GM21528 (cell line): ENCODE results near the gene GARNL3.

Source experiments
- ATAC-seq: cut with Tn5 transposase; IDR thresholded peaks from one replicate; pipeline ENCODE4 v1.9.1; 2021; ENCODE audit warnings: mild to moderate bottlenecking, moderate library complexity; ENCODE audit not compliant: unreplicated experiment, low FRiP score

GARNL3 gene

DNA sequence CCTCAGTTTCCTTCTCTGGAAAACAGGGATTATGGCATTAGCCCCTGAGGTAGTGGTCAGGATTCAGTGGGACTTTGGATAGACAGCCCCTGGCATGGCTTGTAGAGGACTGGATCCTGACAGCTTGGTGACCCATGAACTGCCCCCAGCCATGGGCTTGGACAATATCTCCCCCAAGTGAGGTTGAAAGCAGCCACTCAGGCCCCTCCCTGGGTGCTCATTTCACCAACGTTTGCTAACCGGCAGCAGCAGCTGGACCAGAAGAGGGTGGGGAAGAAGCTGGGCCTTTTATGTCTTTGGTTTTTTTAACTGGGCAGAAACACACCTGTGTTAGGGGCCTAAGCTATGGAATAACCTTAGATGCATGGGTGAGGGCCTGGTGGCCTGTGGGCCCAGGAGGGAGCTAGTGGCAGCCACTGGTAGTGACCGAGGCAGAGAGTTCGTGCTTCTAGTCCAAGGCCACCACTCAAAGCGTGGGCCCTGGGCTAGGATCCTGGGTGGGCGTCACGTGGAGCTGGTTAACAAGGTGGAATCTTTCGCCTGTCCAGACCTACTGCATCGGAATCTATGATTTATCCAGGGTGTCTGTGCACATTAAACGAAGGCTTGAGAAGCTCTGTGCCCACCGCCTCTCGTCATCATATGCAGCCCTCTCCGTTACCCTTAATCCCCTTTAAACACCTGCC is 134.3 kb downstream of the GARNL3 start:
- no peak for ATAC-seq

DNA sequence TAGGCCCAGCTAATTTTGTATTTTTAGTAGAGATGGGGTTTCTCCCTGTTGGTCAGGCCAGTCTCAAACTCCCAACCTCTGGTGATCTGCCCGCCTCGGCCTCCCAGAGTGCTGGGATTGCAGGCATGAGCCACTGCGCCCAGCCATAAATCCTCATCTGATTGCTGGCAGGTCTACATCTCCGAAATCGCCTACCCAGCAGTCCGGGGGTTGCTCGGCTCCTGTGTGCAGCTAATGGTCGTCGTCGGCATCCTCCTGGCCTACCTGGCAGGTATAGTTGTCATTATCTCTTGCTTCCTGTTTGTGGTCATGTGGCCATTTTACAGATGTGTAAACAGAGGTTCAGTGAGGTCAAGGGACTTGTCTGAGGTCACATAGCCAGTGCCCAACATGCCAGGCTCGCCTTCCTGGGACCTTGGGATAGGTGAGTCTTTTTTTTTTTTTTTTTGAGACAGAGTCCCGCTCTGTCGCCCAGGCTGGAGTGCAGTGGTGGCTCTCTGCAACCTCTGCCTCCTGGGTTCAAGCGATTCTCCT is 135.2 kb downstream of the GARNL3 start:
- no peak for ATAC-seq

DNA sequence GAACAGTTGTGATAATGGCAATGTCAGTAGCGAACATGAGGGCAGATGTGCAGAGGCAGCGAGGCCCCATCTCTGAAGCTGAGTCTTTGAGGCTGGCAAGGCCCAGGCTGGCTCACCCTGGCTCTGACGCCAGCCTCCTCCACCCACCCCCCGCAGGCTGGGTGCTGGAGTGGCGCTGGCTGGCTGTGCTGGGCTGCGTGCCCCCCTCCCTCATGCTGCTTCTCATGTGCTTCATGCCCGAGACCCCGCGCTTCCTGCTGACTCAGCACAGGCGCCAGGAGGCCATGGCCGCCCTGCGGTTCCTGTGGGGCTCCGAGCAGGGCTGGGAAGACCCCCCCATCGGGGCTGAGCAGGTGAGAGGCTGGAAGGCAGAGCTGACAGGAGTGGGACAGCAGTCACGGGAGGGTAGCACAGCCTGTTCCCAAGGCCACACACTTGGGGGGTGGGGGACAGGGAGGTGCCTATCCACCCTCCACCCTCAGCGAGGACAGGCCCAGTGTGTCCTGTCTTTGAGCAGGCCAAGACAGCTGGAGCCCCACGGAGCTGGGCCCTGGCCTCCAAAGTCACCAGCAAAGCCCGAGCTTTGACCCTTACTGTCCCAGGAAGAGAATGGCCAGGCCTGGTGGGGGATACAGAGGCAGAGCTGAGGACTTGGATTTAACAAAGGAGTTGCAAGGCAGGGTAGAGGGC is 138.0 kb downstream of the GARNL3 start:
- ATAC-seq, result no peak

DNA sequence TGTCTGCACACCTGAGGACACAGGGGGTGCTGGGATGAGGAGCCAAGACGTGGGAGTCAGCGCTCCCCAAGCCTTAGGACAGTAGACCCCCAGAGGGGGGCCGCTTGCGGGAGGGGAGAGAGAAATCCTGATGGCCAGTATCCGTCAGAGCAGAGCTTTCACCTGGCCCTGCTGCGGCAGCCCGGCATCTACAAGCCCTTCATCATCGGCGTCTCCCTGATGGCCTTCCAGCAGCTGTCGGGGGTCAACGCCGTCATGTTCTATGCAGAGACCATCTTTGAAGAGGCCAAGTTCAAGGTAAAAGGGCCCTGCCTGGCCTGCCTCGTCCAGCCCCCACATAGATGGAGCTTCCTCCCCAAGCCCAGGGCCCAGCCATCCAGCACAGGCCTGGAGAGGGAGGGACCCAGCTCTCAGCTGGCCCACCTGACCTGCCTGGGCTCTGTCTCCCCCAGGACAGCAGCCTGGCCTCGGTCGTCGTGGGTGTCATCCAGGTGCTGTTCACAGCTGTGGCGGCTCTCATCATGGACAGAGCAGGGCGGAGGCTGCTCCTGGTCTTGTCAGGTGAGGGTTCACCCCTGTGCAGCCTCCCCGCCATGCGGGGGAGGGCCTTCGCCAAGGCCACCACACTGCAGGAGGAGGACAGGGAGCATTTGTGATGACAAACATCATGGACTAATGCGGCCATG is 139.1 kb downstream of the GARNL3 start:
- ATAC-seq, result no peak

DNA sequence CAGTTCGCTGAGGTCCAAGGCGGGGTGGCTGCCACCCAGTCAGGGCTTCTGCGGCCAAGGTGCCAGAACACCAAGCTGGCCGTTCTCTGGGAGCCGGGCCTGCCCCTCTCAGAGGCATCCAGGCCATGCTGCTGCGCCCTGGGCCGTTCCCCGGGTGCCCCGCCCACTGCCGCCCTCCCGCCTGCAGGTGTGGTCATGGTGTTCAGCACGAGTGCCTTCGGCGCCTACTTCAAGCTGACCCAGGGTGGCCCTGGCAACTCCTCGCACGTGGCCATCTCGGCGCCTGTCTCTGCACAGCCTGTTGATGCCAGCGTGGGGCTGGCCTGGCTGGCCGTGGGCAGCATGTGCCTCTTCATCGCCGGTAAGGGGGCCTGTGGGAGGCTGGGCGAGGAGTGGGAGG is 140.1 kb downstream of the GARNL3 start:
- no peak for ATAC-seq

DNA sequence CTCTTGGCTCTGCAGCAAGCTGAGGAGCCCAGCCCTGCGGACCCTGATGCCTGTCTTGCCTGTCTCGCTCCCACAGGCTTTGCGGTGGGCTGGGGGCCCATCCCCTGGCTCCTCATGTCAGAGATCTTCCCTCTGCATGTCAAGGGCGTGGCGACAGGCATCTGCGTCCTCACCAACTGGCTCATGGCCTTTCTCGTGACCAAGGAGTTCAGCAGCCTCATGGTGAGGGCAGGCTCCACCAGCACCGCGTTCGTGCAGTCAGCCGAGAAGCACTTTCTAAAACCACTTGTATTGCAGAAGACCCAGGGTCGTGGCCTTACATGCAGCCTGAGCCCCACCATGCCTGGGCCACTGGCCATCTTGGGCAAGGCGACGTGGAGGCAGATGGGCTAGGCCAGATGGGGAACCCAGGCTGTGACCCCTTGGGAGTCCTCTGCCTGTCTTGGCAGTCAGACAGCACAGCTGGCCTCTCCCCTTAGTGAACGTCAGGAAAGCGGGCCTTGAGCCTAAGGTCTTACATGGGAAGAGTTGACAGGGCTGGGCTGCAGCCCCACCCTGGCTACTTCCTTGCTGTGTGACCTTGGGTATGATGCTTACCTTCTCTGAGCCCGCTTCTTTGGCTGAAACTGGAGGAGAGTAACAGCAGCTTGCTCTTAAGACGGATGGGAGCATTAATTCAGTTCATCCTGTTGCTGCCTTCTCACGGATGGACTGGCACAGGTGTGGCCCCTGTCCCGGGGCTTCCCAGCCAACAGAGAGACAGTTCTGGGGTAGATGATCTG is 141.0 kb downstream of the GARNL3 start:
- no peak for ATAC-seq

DNA sequence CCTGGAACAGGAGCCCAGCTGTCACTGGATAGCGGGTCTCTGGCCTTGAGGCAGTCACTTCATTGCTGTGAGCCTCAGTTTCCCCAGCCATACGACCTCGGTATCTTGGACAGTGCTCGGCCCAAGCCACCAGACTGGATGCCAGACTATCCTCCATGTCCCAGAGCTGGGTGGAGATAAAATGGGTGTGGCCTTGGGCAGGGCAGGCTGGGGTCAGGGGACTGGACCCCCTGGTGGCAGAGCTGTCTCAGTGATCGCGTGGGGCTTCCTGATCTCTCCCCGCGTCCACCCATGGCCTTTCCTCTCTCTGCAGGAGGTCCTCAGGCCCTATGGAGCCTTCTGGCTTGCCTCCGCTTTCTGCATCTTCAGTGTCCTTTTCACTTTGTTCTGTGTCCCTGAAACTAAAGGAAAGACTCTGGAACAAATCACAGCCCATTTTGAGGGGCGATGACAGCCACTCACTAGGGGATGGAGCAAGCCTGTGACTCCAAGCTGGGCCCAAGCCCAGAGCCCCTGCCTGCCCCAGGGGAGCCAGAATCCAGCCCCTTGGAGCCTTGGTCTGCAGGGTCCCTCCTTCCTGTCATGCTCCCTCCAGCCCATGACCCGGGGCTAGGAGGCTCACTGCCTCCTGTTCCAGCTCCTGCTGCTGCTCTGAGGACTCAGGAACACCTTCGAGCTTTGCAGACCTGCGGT is 142.4 kb downstream of the GARNL3 start:
- no peak for ATAC-seq

DNA sequence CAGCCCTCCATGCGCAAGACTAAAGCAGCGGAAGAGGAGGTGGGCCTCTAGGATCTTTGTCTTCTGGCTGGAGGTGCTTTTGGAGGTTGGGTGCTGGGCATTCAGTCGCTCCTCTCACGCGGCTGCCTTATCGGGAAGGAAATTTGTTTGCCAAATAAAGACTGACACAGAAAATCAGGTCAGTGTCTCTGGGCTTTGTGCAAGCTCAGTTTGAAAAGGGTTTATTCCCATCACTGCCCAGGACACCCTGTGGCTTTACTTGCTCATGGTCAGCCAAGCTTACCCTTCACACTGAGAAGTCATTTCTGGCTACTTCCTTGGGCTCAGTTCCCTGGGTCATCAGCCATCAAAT is 142.9 kb downstream of the GARNL3 start:
- ATAC-seq, result no peak

DNA sequence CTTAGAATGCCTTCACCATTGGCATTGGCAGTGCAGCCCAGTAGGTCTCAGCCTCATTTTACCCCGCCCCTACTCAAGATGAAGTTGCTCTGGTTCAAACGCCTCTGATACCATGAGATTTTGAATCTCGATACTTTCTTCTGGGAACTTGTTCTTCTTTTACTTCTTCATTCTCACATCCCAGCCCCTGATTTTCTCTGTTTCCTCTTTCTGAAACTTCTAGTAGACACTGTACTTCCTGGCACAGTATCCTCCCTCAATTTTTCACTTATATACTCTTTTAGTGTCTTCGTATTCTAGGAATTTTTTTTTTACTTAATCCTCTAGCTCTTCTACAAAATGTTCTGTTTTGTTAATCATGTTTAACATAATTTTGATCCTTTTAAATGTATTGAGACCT is 146.5 kb downstream of the GARNL3 start:
- no peak for ATAC-seq

DNA sequence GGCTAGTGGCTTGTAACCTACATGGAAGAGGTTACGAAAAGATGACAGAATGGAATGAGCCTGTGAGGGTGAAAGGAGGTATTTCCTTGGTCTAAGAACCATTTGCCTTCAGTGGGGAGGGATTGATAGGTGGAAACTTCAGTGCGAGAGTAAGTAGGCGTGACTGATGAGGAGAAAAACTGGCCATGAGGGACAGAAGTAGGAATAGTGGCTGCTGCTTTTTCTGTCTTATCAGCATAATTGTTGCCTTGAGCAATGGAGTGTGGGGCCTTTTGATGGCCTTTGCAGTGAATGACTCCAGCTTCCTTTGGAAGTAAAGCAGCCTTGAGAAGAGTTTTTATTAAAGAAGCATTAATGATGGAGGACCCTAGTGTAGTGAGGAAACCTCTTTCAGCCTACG is 150.6 kb downstream of the GARNL3 start:
- no peak for ATAC-seq

DNA sequence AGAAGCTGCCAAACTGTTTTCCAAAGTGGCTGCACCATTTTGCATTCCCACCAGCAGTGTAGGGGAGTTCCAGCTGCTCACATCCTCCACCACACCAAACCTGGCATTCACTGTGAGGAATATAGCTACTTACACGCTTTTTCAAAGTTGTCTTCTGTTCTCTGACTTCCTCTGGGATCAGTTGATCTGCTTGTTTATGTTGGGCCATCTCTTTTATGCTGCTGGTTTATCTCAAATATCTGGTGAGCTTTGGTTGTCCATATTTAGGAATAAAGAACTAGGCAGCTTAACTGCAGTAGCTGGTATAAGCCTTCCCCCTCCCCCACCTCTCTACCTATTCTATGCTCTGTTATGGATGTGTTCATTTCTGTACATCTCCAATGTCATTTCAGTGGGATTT is 151.1 kb downstream of the GARNL3 start:
- no peak for ATAC-seq

DNA sequence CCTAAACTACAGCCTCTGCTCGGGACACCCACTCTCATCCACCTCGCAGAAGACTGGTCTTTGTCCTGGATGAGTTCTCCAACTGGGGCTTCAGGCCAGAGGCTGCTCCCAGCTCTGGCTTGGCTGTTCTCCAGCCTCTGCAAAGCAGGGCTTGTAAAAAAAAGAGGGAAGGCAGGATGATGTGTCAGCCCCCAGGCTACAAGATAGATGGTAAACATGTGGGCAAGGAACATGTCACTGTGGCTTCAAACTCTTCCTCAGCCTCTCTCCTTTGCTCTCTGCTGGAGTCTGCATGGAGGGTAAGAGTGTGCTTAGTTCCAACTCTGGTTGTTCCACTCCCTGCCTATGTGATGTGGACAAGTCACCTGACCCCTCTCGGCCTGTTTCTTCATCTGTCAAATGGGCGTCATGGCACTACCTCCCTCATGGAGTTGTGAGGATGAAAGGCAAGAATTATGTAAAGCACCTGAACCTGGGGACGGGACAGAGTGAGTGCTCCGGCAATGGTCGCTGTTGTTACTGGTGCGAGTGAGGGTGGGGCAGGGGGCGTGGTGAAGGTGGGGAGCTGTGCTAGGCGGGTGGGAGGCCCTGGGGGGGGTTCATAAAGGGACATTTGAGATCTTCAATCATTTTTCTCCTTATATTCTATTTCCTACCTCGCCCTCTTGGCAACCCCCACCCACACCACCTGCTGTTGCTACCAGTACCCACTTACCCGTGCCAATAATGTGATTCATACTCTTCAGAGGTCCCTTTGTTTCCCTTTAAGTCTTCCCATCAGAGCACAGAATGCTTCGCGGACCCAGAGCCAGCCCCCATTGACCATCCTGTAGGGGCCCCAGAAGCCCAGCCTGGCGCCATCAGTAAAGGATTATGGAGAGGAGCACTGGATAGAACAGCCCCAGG is 152.8 kb downstream of the GARNL3 start:
- ATAC-seq, result no peak

DNA sequence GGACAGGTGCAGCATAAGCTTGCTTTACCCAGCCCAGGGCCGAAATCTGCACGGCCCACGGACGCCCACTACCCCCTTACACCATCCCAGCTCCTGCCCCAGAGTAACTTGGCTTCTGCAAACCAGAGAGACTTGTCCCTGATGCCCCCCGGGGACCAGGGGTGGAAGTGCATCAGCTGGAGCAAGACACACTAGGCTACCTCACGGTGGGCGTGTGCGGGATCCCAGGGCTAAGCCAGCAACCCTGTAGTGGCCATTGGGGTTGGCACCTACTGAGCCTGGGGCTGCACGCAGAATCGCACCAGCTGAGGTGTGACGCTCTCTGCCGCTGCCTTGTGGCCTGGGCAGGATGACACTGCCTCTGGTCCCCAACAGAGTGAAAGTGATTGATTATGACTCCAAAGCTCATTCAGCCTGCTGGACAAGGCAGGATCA is 153.5 kb downstream of the GARNL3 start:
- no peak for ATAC-seq

DNA sequence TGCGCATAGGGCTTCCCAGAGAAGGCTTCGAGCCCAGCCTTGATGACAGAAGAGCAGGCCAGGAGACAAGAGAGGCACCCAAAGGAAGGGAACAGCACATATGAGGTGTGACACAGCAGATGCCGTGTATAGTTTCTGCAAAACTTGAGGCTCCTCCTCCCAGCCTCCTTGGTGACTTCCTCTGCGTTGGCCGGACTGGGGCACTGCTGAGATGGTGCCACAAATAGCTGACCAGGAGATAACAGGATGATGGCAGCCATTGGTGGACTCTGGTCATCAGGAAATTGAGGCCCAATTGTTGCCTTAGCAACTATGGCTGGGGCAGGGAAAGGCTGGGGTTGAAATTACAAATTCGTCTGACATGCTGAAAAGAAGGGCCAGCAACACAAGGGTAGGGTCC is 154.8 kb downstream of the GARNL3 start:
- ATAC-seq, result no peak

DNA sequence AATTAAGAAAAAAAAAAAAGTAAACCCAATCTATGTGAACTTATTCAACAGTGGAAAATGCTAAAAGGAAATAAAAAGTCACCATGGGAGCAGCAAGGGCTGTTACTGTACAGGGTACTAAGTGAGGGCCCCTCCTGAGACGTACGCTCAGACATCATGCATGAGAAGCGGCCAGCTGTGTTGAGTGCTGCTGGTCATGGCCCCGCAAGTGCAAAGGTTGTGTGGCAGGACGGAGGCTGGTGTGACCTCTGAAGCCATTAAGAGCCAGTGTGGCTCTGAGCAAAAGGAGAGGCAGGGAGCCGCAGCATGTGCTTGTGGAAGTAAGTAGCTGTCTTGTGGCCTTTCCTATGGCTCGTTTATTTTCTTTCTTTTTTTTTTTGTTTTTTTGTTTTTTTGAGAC is 156.5 kb downstream of the GARNL3 start:
- ATAC-seq, result no peak

DNA sequence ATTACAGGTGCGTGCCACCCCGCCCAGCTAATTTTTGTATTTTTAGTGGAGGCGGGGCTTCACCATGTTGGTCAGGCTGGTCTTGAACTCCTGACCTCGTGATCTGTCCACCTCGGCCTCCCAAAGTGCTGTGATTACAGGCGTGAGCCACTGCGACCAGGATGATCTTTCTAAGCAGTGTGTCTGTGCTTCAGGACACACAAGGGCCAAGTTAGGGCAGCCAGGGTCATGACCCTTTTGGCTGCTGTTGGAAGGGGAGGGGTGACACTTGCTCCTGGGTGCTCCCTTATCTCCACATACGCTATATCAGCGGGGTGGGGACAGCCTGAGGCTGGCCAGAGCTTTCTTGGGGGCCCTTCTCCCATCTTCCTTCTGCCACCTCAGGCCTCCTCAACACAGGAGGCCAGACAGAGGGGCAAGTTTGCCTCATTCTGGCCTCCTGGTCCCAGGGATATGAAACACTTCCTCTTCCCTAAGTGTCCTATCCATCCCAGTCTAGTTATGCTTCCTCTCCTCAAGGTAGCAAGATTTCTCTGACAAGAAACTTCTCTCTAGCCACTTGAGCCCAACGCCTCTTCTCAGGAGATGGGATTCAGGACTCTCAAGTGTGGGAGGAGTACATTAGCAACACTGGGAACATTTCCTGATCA is 157.7 kb downstream of the GARNL3 start:
- no peak for ATAC-seq

DNA sequence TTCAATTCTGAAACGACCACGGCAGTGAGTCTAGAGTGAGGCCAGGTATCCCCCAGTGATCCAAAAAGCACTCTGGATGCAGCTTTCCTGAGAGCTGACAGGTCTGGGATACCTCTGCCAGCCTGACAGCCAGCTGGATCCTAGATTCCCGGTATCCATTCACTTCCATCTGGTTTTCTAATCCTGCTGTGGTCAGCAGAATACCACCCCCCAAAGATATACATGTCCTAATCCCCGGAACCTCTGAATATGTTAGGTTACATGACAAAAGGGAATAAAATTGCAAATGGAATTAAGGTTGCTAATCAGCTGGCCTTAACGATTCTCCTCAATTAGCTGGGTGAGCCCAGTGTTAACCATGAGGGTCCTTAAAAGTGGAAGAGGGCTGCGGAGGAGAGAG is 158.2 kb downstream of the GARNL3 start:
- ATAC-seq, result no peak

DNA sequence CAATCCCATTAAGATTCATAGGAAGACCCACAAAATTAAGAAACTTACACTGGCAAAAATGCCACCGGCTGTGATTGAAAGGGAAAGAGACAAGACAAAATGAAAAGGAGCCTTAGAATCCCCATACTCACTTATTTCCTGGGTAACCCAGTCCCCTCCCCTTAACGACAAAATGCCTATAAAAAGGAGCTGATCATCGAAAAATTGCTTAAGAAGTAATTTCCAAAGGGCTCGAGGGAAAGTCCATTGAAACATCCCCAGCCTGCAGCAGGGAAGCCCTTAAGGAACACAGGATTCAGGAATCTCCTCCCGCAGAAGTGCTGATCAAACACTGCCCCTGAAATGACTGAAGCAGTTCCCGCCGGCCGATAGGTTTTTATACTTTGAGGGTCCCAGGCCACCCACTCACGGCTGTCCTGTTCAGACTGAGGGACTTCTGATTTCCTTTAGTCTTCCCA is 158.9 kb downstream of the GARNL3 start:
- no peak for ATAC-seq
